ENCODE results near the gene SYNRG.

Gene SYNRG

GRCh38 chr17:37493249-37494027, 115.8 kb downstream of the SYNRG start:
- Histone ChIP-seq H3K27ac (peak overlapping the region; percentile 69), H3K27me3 (replicated peaks) (no peaks in the 10 kb centered on the region), H3K4me3 (ENCODE audit: low read depth, low read length) (no peak overlapping the region), H3K36me3 (replicated peaks) (no peaks in the 10 kb centered on the region)
- in situ Hi-C loops (cut with HindIII; ENCODE audit: low pct_ligation_motif_present, low sequenced_read_pairs): no loop called here
- DNase-seq: peak; percentile 83
- TF ChIP-seq CTCF (IDR thresholded peaks at IDR 0.05; ENCODE audit: low read depth, low read length, missing control alignments): no peak

GRCh38 chr17:37492167-37492566, 117.1 kb downstream of the SYNRG start:
- Histone ChIP-seq H3K27me3 (replicated peaks) (no peaks in the 10 kb centered on the region), H3K4me3 (ENCODE audit: low read depth, low read length) (peak overlapping the region; percentile 77), H3K36me3 (replicated peaks) (no peaks in the 10 kb centered on the region), H3K27ac (peak overlapping the region; percentile 82)
- no peak for TF ChIP-seq CTCF (IDR thresholded peaks at IDR 0.05; ENCODE audit: low read depth, low read length, missing control alignments)
- no peak for DNase-seq
- in situ Hi-C loops (cut with HindIII; ENCODE audit: low pct_ligation_motif_present, low sequenced_read_pairs): no loop called here

- Histone ChIP-seq H3K27ac (peak overlapping the region; percentile 82), H3K36me3 (replicated peaks) (no peaks in the 10 kb centered on the region), H3K27me3 (replicated peaks) (no peaks in the 10 kb centered on the region), H3K4me3 (ENCODE audit: low read depth, low read length) (peak overlapping the region; percentile 77)
- in situ Hi-C loops (cut with HindIII; ENCODE audit: low pct_ligation_motif_present, low sequenced_read_pairs): no loop called here
- peak; percentile 84 for DNase-seq
- no peak for TF ChIP-seq CTCF (IDR thresholded peaks at IDR 0.05; ENCODE audit: low read depth, low read length, missing control alignments)
Measured at GRCh38 chr17:37490638-37491614, 118.3 kb downstream of the SYNRG start.

GRCh38 chr17:37490022-37490587, 119.1 kb downstream of the SYNRG start:
- H3K27me3 ChIP-seq (replicated peaks): no peaks in the 10 kb centered on the region
- DNase-seq: peak; percentile 54
- TF ChIP-seq CTCF (IDR thresholded peaks at IDR 0.05; ENCODE audit: low read depth, low read length, missing control alignments): no peak
- H3K27ac ChIP-seq: peak overlapping the region; percentile 82
- H3K4me3 ChIP-seq (ENCODE audit: low read depth, low read length): peak overlapping the region; percentile 77
- no peaks in the 10 kb centered on the region for H3K36me3 ChIP-seq (replicated peaks)
- in situ Hi-C loops (cut with HindIII; ENCODE audit: low pct_ligation_motif_present, low sequenced_read_pairs): no loop called here

GRCh38 chr17:37489197-37490001, 119.8 kb downstream of the SYNRG start, which contains the start of gene DUSP14:
Gene DUSP14 (plus strand): TSS chr17:37489891. CDS start chr17:37512273, 22,382 bp downstream.
- H3K27ac ChIP-seq: peak within 1 kb of the TSS; percentile 95
- no peaks in the 10 kb centered on the region for H3K36me3 ChIP-seq (replicated peaks)
- TF ChIP-seq CTCF (IDR thresholded peaks at IDR 0.05; ENCODE audit: low read depth, low read length, missing control alignments): no peak
- H3K27me3 ChIP-seq (replicated peaks): no peaks in the 10 kb centered on the region
- peak; percentile 47 for DNase-seq
- H3K4me3 ChIP-seq (ENCODE audit: low read depth, low read length): peak within 1 kb of the TSS; percentile 77
- in situ Hi-C loops (cut with HindIII; ENCODE audit: low pct_ligation_motif_present, low sequenced_read_pairs): no loop called here
